Activated CD8-positive, alpha-beta T cell treated with anti-CD3 and anti-CD28 coated beads, Interleukin-2, amount 10 ng/mL, durations not matched to agents 7 days and 5 days (primary cell): Measurements from ENCODE around the gene TDP1. TPM values are rescaled to one million over a fixed set of nuclear protein-coding genes. Genes with fewer than 3 reads are reported as not detected.
A peak's percentile ranks its signal among the peaks of the same experiment; 100 is the strongest.

Experiments used
- ATAC-seq: fragments of 150-1000 bp; cut with Tn5 transposase; one replicate; pipeline ENCODE4 v1.10.0; 2021; ENCODE audit warnings: moderate library complexity
- CTCF ChIA-PET: fragments of 350-600 bp; sonication (Branson Sonifier 250); formaldehyde crosslinking; loops from one replicate; lab custom pipeline; 2021; ENCODE audit warnings: antibody characterized with exemption; lab: Charles Lee
- POLR2A ChIA-PET: fragments of 350-600 bp; sonication (Branson Sonifier 250); formaldehyde crosslinking; loops from one replicate; lab custom pipeline; 2021; ENCODE audit warnings: antibody characterized with exemption; lab: Charles Lee
- DNase-seq: peaks from one replicate; pipeline ENCODE4 v3.0.0-alpha.2; 2020
- H3K27ac Mint-ChIP-seq: one replicate; pipeline ENCODE4 v1.8.0; 2021; ENCODE audit warnings: mild to moderate bottlenecking, mixed read lengths
- H3K27me3 Mint-ChIP-seq: one replicate; pipeline ENCODE4 v1.8.0; 2021; ENCODE audit warnings: low read depth, mixed read lengths
- H3K36me3 Mint-ChIP-seq: one replicate; pipeline ENCODE4 v1.8.0; 2021; ENCODE audit warnings: low read depth, mixed read lengths
- H3K4me1 Mint-ChIP-seq: one replicate; pipeline ENCODE4 v1.8.0; 2021; ENCODE audit warnings: low read depth, mixed read lengths
- H3K4me3 Mint-ChIP-seq: one replicate; pipeline ENCODE4 v1.8.0; 2021; ENCODE audit warnings: mild to moderate bottlenecking, mixed read lengths
- H3K9me3 Mint-ChIP-seq: one replicate; pipeline ENCODE4 v1.8.0; 2022; ENCODE audit warnings: mixed read lengths; ENCODE audit not compliant: insufficient read depth
- total RNA-seq, 2 experiments: library from RNA; stranded (reverse); gene quantifications; one replicate each; pipeline ENCODE4 v1.2.3, GENCODE V29; 2021

TDP1 gene
- total RNA-seq, 2 experiments from 2014 or later, result 82.0 to 89.7 TPM

DNA sequence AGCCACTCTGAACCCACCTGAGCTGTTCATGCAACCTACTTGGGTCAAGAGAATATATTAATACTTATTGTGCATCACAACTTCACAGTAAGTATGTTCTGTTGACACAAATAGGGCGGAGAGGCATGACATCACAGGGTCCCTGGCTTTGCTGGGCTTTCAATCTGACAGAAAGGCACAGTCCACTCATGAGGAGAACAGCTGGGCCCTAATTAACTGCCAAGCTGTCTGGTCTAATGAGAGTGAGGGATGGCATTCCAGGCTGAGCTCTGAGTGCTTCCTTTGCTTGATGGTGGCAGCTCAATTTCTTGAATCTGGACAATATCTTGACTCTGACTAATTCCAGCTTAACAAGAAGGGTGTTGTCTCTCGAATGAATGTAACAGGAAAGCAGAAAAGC is 3.2 kb upstream of the TDP1 start:
- H3K27ac Mint-ChIP-seq, result no peak overlapping the region
- POLR2A ChIA-PET, result no interaction called here
- no peak overlapping the region for H3K4me3 Mint-ChIP-seq
- DNase-seq (no peak), ATAC-seq (no peak)
- no peaks in the 10 kb centered on the region for H3K27me3 Mint-ChIP-seq
- peaks cover 2% of the 10 kb centered on the region for H3K9me3 Mint-ChIP-seq
- H3K36me3 Mint-ChIP-seq, result peaks cover 31% of the 10 kb centered on the region
- H3K4me1 Mint-ChIP-seq, result peaks cover 22% of the 10 kb centered on the region
- CTCF ChIA-PET, result interaction anchor here (0.8 to 12.5 kb wide), 2 partner anchors 12 to 20 kb away, joined by 3 to 96 read pairs; no protein-coding TSS in a partner anchor

DNA sequence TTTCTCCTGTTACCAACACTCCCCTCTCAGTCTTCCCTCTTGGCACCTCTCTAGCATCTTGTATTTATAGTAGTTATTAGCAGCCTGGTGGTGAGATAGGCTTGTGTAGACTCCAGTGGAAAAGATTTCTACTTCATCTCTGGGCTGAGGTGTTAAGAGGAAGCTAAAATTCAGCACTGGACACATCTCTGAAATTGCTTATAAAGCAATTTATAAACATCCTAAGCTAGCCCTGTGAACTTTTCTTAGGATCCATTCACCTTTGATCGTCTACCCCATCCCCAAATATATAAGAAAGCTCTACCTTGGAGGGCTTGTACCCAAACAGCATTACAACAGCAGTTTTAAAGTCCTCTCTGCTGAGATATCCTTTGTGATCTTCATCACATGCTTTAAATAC is 2.1 kb upstream of the TDP1 start:
- POLR2A ChIA-PET, result interaction anchor here (0.5 to 0.8 kb wide), 2 partner anchors 12 to 507 kb away, joined by 3 to 4 read pairs; no protein-coding TSS in a partner anchor
- H3K27me3 Mint-ChIP-seq, result no peaks in the 10 kb centered on the region

GRCh38 chr14:89954070-89955021 is 1.4 kb upstream of the TDP1 start, which contains the start of gene EFCAB11:
TSS of gene EFCAB11 (minus strand) at chr14:89954730. CDS start at chr14:89954660, 70 bp downstream.
- peaks cover 40% of the 10 kb centered on the region for H3K4me1 Mint-ChIP-seq
- CTCF ChIA-PET, result interaction anchor here (1.2 to 12.5 kb wide), 8 partner anchors 9 to 927 kb away, joined by 3 to 96 read pairs (median 4); no protein-coding TSS in a partner anchor
- no peaks in the 10 kb centered on the region for H3K27me3 Mint-ChIP-seq
- ATAC-seq, result peak; percentile 85
- peak within 1 kb of the TSS; percentile 96 for H3K27ac Mint-ChIP-seq
- H3K9me3 Mint-ChIP-seq, result peaks cover 4% of the 10 kb centered on the region
- peak within 1 kb of the TSS; percentile 99 for H3K4me3 Mint-ChIP-seq
- DNase-seq, result peak; percentile 98
- H3K36me3 Mint-ChIP-seq, result peaks cover 41% of the 10 kb centered on the region
- POLR2A ChIA-PET, result interaction anchor here (0.5 to 0.8 kb wide), 3 partner anchors 11 to 506 kb away, joined by 3 to 4 read pairs (median 3); no protein-coding TSS in a partner anchor

More for the DNA sequence above, 2.1 kb upstream of the TDP1 start:
- DNase-seq (no peak), ATAC-seq (no peak)
- peaks cover 38% of the 10 kb centered on the region for H3K36me3 Mint-ChIP-seq
- H3K9me3 Mint-ChIP-seq, result peaks cover 4% of the 10 kb centered on the region
- H3K4me1 Mint-ChIP-seq, result peaks cover 32% of the 10 kb centered on the region
- peak overlapping the region; percentile 99 for H3K4me3 Mint-ChIP-seq
- CTCF ChIA-PET, result interaction anchor here (1.2 to 12.5 kb wide), 7 partner anchors 9 to 926 kb away, joined by 3 to 96 read pairs (median 4); no protein-coding TSS in a partner anchor
- no peak overlapping the region for H3K27ac Mint-ChIP-seq

DNA sequence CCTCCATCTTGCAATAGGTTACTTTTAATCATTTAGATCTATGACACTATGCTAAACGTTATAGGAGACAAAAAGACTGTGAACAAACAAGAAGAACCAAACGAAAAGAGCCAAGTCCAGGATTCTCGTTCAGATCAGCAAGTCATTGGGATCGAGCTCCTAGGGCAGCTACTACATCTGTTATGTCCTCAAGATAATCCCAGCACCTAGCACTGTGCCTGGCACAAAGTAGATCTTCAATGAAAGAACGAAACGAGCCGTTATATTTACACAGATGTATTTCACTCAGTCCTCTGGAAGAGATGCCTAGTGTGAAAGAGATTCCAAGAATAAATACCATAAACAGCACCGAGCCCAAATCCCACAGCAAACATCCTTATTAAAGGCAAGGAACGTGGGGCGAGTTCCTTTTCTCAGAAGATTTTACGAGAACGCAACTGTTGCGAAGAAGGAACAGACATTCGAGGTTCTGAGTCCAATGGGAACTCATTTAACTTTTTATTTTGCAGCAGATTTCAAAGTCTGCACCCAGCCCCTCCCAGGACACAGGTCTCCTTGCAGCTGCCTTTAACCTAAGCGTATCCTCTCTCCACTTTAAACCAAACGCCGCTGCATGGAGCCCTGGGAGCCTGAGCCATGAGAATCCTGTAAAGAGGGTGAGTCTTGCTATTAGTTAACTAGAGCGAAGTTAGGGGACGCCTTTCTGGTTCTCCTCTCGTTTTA is 544 bp upstream of the TDP1 start:
- Mint-ChIP-seq H3K27ac (peak overlapping the region; percentile 96), H3K36me3 (peaks cover 38% of the 10 kb centered on the region), H3K4me1 (peaks cover 48% of the 10 kb centered on the region), H3K4me3 (peak overlapping the region; percentile 99), H3K9me3 (peaks cover 4% of the 10 kb centered on the region), H3K27me3 (no peaks in the 10 kb centered on the region)
- ChIA-PET POLR2A (interaction anchor here (0.6 to 2.1 kb wide), 13 partner anchors 11 to 800 kb away, joined by 3 to 13 read pairs (median 4); partner anchors contain the start of genes CALM1 and PSMC1), CTCF (interaction anchor here (1.4 to 12.5 kb wide), 5 partner anchors 16 to 303 kb away, joined by 3 to 96 read pairs (median 7); no protein-coding TSS in a partner anchor)
- DNase-seq (no peak), ATAC-seq (peak; percentile 18)

- DNase-seq (no peak), ATAC-seq (no peak)
- ChIA-PET POLR2A (interaction anchor here (0.9 to 2.1 kb wide), 7 partner anchors 9 to 801 kb away, joined by 4 to 13 read pairs (median 5); partner anchors contain the start of gene PSMC1), CTCF (interaction anchor here (1.2 to 12.5 kb wide), 3 partner anchors 16 to 26 kb away, joined by 3 to 96 read pairs (median 34); no protein-coding TSS in a partner anchor)
- Mint-ChIP-seq H3K27ac (peak overlapping the region; percentile 98), H3K4me1 (peaks cover 63% of the 10 kb centered on the region), H3K9me3 (peaks cover 4% of the 10 kb centered on the region), H3K4me3 (peak overlapping the region; percentile 85), H3K27me3 (no peaks in the 10 kb centered on the region), H3K36me3 (peaks cover 44% of the 10 kb centered on the region)
These were observed 908 bp downstream of the TDP1 start for GRCh38 chr14:89956661-89957009.

GRCh38 chr14:89957376-89957775 is 1.6 kb downstream of the TDP1 start:
- H3K4me1 Mint-ChIP-seq, result peaks cover 64% of the 10 kb centered on the region
- H3K4me3 Mint-ChIP-seq, result peak overlapping the region; percentile 85
- no peaks in the 10 kb centered on the region for H3K27me3 Mint-ChIP-seq
- CTCF ChIA-PET, result interaction anchor here (1.2 to 12.5 kb wide), 3 partner anchors 16 to 27 kb away, joined by 3 to 96 read pairs (median 34); no protein-coding TSS in a partner anchor
- no peak for DNase-seq
- H3K9me3 Mint-ChIP-seq, result peaks cover 4% of the 10 kb centered on the region
- no peak for ATAC-seq
- H3K36me3 Mint-ChIP-seq, result peaks cover 47% of the 10 kb centered on the region
- POLR2A ChIA-PET, result no interaction called here
- H3K27ac Mint-ChIP-seq, result peak overlapping the region; percentile 98

DNA sequence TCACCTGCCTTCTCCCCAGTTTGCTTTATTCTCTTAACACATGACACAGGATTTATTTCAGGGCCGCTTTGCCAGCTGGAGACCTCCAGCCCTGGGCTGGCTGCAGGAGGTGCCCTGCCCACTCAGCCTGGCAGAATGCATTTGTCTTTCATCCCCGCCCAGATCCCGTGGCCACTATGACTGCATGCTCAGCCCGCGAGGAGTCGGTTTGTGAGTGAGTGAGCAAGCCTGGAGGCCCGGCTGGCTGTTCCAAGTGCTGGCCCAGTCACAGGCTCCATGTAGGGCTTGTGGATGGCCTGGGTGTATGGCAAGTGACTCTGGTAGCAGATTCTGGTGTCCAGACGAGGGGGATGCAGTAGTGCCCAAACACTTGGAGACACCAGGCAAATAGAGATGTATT is 2.1 kb downstream of the TDP1 start:
- no peak for ATAC-seq
- ChIA-PET CTCF (interaction anchor here (1.2 to 12.5 kb wide), 3 partner anchors 15 to 27 kb away, joined by 3 to 96 read pairs (median 34); no protein-coding TSS in a partner anchor), POLR2A (no interaction called here)
- Mint-ChIP-seq H3K4me1 (peaks cover 64% of the 10 kb centered on the region), H3K27me3 (no peaks in the 10 kb centered on the region), H3K36me3 (peaks cover 47% of the 10 kb centered on the region), H3K9me3 (peaks cover 4% of the 10 kb centered on the region), H3K27ac (peak overlapping the region; percentile 98), H3K4me3 (peak overlapping the region; percentile 15)
- no peak for DNase-seq

- Mint-ChIP-seq H3K4me3 (no peak overlapping the region), H3K27ac (peak overlapping the region; percentile 55), H3K27me3 (no peaks in the 10 kb centered on the region)
These were observed 3.2 kb downstream of the TDP1 start for GRCh38 chr14:89958966-89959365.

DNA sequence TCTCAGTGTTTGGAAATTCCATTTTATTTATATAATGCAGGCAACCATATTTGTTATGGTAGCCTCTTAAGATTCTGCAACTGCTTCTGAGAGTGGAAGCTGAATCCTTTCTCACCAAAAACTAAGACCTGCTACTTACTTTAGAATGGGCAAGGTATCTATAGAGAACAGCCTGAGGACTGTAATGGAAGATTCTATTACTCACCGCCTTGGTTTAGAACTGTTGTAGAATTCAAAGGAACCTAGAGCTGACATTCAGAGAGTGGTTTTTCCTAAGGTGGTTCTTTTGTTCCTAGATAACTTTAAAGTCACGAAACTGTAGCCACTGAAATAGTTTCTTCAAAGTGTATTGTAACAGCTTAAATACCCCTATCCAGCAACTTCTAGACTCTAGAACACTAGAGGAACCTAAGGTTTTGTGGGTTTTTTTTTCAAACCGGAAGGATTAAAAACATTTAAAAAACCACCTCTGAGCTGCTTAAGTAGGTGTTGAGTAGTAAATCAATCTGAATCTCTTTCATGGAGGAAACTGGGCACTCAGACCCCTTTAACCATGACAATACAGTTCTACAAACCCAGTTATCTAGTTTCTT is 4.2 kb downstream of the TDP1 start:
- Mint-ChIP-seq H3K36me3 (peaks cover 69% of the 10 kb centered on the region), H3K27ac (peak overlapping the region; percentile 87), H3K4me1 (peaks cover 52% of the 10 kb centered on the region), H3K4me3 (peak overlapping the region; percentile 53), H3K9me3 (peaks cover 4% of the 10 kb centered on the region), H3K27me3 (no peaks in the 10 kb centered on the region)
- ATAC-seq, result peak; percentile 34
- ChIA-PET CTCF (interaction anchor here (0.6 to 12.5 kb wide), 4 partner anchors 13 to 1755 kb away, joined by 3 to 96 read pairs (median 4); no protein-coding TSS in a partner anchor), POLR2A (interaction anchor here (0.6 kb wide), 1 partner anchor 17 kb away, joined by 3 read pairs; no protein-coding TSS in a partner anchor)
- no peak for DNase-seq

More at GRCh38 chr14:89958966-89959365, 3.2 kb downstream of the TDP1 start:
- DNase-seq (no peak), ATAC-seq (no peak)
- peaks cover 4% of the 10 kb centered on the region for H3K9me3 Mint-ChIP-seq
- H3K36me3 Mint-ChIP-seq, result peaks cover 59% of the 10 kb centered on the region
- peaks cover 56% of the 10 kb centered on the region for H3K4me1 Mint-ChIP-seq
- CTCF ChIA-PET, result interaction anchor here (12.5 kb wide), 1 partner anchor 14 kb away, joined by 96 read pairs; no protein-coding TSS in a partner anchor
- POLR2A ChIA-PET, result no interaction called here

GRCh38 chr14:89960914-89961313 is 5.2 kb downstream of the TDP1 start:
- H3K27ac Mint-ChIP-seq, result peak overlapping the region; percentile 55
- H3K4me3 Mint-ChIP-seq, result no peak overlapping the region
- ChIA-PET CTCF (interaction anchor here (1.3 to 12.5 kb wide), 3 partner anchors 12 to 22 kb away, joined by 4 to 96 read pairs (median 5); no protein-coding TSS in a partner anchor), POLR2A (interaction anchor here (0.7 to 0.8 kb wide), 2 partner anchors 296 to 443 kb away, joined by 3 read pairs; partner anchors contain the start of gene PSMC1)
- DNase-seq (no peak), ATAC-seq (no peak)
- peaks cover 53% of the 10 kb centered on the region for H3K4me1 Mint-ChIP-seq
- peaks cover 73% of the 10 kb centered on the region for H3K36me3 Mint-ChIP-seq
- no peaks in the 10 kb centered on the region for H3K27me3 Mint-ChIP-seq
- H3K9me3 Mint-ChIP-seq, result peaks cover 4% of the 10 kb centered on the region
